Fibroblast of villous mesenchyme (primary cell): ENCODE data around the gene FASN. TPM values are rescaled to one million over a fixed set of nuclear protein-coding genes. Genes with fewer than 3 reads are reported as not detected.

ENCODE experiments used
- DNase-seq: peaks from one replicate; pipeline ENCODE4 v3.0.0-alpha.2; 2010; ENCODE audit warnings: low read depth
- H3K4me3 ChIP-seq: 2 replicates; pipeline ENCODE4 v1.5.1; 2011; ENCODE audit warnings: low read depth, mild to moderate bottlenecking, low read length
- total RNA-seq: library from RNA; depleted of rRNA; stranded (reverse); fragments of >200 nt; gene quantifications from 2 replicates; pipeline ENCODE4 v1.2.3, GENCODE V29; 2012
- TF ChIP-seq, protein P1 (sequence below): IDR thresholded peaks from 2 replicates; pipeline ENCODE4 v1.5.1; 2012; ENCODE audit warnings: low read depth, mild to moderate bottlenecking, low read length; ENCODE audit not compliant: insufficient read depth

The FASN gene
- total RNA-seq, 1 donor, result 274 TPM

DNA sequence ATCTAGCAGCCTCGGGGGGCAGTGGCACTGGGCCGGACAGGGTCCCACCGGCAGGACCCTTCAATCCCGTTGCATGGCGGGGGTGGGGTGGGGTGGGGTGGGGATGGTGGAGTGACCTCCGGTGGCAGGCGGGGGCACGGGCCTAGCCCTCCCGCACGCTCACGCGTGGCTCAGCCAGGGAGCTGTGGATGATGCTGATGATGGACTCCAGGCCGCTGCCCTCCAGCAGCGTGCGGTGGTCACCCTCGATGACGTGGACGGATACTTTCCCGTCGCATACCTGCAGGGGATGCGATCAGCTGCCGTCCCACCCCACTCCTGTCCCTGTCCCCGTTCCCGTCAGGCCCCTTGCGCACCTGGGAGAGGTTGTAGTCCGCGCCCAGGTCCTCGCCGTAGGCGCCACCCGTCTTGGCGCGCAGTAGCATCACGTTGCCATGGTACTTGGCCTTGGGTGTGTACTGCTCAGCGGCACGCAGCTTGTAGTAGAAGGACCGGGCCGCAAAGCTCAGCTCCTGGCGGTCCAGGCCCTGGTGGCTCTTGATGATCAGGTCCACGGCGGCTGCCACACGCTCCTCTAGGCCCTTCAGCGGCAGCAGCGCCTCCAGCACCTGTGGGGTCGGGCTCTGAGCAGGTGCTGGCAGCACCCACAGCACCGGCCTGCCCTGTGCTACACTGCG, 18.9 kb downstream of the FASN start:
- no peak for DNase-seq
- TF ChIP-seq, protein P1, sequence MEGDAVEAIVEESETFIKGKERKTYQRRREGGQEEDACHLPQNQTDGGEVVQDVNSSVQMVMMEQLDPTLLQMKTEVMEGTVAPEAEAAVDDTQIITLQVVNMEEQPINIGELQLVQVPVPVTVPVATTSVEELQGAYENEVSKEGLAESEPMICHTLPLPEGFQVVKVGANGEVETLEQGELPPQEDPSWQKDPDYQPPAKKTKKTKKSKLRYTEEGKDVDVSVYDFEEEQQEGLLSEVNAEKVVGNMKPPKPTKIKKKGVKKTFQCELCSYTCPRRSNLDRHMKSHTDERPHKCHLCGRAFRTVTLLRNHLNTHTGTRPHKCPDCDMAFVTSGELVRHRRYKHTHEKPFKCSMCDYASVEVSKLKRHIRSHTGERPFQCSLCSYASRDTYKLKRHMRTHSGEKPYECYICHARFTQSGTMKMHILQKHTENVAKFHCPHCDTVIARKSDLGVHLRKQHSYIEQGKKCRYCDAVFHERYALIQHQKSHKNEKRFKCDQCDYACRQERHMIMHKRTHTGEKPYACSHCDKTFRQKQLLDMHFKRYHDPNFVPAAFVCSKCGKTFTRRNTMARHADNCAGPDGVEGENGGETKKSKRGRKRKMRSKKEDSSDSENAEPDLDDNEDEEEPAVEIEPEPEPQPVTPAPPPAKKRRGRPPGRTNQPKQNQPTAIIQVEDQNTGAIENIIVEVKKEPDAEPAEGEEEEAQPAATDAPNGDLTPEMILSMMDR, result no peak
- no peak overlapping the region for H3K4me3 ChIP-seq

DNA sequence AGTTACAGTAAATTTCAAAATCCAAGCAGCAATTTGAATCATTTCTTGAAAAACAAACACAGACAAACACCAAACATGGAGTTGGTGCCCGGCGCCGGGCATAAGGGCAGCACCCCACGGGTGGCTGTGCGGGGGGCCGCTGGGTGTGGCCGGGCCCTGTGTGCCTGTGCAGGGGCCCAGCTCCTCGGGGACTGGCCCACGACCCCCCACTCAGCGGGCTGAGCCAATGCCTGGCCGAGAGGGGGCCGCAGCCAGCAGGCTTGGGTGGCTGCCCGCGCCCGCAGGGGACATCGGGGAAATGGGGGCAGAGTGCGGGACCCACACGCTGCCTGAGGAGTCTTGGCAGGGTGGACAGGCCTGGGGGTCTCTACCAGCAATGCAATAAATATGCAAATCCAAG, 19.6 kb downstream of the FASN start:
- DNase-seq, result no peak
- TF ChIP-seq, protein P1, result no peak
- no peak overlapping the region for H3K4me3 ChIP-seq

DNA sequence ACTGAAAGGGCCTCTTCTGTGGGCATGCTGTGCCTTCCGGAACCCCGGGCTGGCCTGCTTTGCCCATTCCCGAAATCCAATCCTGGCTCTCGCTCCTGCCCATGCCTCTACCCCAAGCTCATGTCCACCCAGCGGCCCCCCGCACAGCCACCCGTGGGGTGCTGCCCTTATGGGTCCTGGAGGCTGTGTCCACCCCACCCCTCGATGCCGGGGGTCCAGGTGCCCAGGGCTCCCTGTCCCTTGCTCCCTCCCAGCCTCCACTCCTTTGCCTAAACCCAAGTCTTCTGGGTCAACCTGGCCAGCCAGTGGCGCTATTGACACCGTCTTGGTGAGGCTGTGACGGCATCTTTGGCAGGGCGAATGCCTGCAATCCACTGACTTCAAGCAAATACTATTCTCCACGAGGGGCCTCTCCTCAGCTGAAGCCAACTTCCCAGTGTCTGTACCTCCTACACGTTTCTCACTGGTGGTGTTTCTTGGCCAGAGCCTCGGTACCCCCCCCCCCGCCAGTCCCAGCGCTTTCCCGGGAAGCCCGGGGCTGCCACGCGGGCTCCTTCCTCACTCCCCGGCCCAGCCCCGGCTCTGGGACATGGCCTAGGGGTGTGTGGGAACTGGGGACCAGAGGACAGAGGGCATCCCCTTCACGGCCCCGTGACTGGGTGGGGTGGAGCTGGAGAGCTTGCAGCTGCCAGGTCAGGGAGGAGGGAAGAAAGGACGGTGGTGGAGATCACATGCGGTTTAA, 20.2 kb downstream of the FASN start:
- TF ChIP-seq, protein P1, result no peak
- peak; percentile 32 for DNase-seq
- no peak overlapping the region for H3K4me3 ChIP-seq

DNA sequence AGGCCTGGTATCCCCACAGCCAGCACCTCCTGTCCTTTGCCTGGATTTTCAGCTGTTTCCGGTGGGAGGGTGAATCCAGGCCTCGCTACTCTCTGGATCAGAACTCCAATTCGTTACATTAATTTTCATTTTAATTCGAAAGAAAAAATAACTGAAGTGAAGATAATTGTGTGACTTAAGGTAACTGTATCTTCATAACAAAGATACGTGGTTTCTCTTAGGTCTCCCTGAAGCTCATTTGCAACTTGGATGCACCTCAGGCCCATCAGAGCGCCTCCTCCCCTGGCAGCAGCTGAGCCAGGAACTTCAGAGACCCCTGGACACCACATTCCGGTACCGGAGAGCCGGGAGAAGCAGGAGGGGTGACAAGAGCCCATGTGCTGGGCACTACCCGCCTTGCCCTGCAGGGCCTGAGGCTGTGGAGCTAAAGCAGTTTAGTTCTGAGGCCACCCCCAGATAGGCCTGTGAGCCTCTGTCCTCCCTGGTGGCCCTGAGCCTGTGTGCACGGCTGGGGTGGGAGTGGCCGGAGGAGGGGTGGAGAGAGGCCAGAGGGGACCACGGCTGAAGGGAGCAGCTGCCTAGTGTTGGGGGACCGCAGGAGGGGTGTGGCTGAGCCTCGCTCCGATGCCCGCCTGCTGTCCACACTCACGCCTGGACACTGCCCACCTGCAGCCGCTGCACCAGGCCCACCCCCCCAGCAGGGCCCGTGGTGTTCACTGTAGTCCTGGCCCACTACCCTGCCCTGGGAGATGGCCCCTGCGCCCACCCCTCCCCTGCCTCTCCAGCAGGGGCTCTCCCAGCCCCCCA, 21.0 kb downstream of the FASN start:
- no peak overlapping the region for H3K4me3 ChIP-seq
- DNase-seq, result no peak
- TF ChIP-seq, protein P1, result no peak

DNA sequence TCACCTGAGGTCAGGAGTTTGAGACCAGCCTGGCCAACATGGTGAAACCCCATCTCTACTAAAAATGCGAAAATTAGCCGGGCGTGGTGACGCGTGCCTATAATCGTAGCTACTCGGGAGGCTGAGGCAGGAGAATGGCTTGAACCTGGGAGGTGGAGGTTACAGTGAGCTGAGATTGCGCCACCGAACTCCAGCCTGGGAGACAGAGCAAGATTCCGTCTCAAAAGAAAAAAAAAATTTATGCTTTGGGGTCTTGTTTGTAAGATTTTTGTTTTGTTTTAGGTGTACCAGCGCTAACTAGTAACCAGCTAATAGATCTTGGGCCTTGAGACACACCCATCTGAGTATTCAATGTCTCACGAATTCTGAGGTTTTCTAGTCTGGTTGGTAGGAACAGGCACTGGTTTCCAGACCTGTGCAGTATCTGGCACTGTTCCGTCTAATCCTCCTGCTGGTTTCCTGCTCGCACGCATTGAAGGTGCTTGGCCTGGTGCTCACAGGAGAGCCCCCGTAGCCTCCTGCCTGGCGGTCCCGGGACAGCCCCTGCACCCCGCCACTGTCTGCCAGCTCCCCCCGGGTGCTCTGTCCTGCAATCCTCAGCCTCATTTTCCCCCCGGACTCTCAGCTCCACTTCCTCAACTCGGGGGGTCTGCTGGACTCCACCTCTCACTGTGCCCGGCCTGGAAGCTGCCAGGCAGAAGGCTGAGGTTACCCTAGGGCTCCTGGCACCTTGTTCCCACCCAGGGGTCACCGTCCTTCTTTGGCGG, 21.8 kb downstream of the FASN start:
- DNase-seq, result no peak
- H3K4me3 ChIP-seq, result no peak overlapping the region
- TF ChIP-seq, protein P1, result no peak

DNA sequence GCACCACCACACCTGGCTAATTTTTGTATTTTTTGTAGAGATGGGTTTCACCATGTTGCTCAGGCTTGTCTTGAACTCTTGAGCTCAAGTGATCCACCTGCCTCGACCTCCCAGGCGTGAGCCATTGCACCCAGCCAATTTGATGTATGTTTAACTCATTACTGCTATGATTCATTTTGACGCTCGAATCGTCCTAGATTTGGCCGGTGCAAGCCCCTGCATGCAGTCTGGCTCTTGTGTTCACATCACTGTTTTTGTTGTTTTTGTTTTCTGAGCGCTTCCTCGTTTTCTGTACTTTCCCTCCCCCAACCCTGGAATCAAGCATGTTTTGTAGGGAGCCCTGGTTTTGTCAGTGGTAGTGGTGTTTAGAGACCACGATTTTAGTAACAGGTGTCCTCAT, 24.6 kb downstream of the FASN start:
- no peak for DNase-seq
- H3K4me3 ChIP-seq, result no peak overlapping the region
- TF ChIP-seq, protein P1, result no peak
